NCI-H1105 (cell line): ENCODE measurements around the gene PLD1.
A peak's percentile ranks its signal among the peaks of the same experiment; 100 is the strongest.
"Not testable (repeated sequence)": the region's sequence is repeated elsewhere in the genome, so short reads cannot be mapped to it uniquely, and the experiment has no call there.

ENCODE experiments used
- DNase-seq: peaks from one replicate; lab custom pipeline; 2025; lab: John Stamatoyannopoulos, UW

PLD1 gene

GRCh38 chr3:171809861-171810628 lies at the start of gene PLD1:
Gene PLD1 (minus strand): TSS chr3:171810483. CDS start chr3:171738051, 72,432 bp downstream.
- DNase-seq, result peak; percentile 90

- DNase-seq, result not testable (repeated sequence)
Measured at GRCh38 chr3:171858770-171859169, 48.5 kb upstream of the PLD1 start.

DNA sequence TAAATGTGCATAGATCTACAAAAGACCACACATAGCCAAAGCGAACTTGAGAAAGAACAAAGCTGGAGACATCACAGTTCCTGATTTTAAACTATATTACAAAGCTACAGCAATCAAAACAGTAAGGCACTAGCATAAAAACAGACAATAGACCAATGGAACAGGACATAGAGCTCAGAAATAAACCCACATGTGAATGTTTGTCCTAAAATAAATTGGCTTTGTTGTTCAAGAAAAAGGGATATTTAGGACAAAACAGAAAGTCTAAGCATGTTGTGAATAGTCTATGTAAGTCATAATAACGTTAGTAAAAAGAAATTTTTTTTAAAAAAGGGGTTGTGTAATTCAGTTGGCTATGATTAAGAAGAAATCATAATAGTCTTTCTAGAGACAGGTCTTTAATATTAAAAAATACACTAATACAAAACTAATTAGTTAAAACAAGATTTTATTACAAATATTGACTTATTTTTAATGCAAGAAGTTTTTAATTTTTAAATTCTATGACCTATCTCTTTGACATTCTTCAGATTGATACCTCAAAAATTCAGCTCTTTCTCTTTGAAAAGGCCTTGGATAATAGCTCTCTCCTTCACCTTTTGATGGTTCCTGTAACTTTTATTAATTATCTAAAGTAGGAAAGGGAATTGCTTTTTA lies 44.5 kb upstream of the PLD1 start:
- no peak for DNase-seq

GRCh38 chr3:171851660-171852058 lies 41.4 kb upstream of the PLD1 start:
- DNase-seq, result no peak

DNA sequence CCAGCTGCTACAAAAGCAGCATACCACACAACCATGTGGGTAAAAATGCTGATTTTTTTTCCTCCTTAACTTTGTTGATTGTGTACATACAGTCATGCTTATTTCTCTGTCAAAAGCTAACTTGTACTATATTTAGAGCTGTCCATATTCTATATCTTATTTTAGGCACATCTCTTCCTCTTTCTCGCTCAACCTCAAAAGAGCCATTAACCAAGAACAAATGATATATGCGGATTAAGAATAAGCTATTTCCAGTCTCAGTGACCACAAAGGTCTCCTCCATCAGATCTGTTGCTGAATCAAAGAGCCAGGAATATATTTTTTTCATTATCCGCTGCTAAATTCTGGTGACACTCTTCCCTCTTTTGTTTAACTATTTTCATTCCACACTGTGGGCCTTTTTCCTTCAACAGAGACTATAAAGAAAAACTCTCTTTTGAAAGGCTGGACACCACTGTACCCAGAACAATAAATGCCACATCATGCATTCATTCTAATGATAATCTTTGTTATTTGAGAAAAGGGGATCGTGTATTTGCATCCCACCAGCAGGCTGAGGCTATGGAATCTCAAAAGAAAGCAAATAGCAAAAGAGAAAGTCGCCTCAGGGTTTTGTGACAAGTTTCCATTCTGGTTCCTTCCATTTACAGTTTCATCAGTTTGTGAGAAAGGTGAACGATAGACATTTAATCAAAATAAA lies 40.8 kb upstream of the PLD1 start:
- DNase-seq, result no peak

- no peak for DNase-seq
Measured at GRCh38 chr3:171850320-171850959, 40.2 kb upstream of the PLD1 start.

GRCh38 chr3:171849617-171850319 lies 39.5 kb upstream of the PLD1 start:
- DNase-seq, result no peak

DNA sequence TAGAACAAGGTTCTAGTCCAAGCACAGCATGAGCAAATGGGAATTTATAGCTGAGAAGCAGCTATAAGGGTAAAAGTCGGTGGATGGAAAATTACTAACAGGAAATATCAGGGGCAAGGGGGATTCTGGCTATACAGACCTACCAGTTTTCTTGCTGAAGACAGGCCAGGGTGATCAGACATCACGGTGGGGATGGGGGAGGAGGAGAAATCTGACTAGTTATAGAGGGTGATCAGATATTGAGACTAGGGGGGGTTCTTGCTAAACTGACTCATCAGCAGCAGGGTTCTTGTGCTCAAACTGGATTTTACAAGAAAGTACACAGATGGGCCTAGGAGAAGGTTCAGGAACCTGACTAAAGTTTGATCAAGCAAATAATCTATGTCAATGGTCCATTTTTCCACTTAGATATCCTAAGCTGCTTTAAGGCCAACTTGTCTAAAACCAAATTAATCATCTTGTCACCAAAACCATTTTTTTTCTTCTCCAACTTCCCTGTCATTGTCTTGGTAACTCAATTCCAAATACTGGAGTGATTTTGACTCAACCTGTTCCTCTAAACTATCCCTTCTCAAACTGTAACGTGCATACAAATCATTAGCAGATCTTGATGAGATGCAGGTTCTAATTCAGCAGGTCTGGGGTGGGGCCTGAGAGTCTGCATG lies 37.4 kb upstream of the PLD1 start:
- DNase-seq, result no peak

DNA sequence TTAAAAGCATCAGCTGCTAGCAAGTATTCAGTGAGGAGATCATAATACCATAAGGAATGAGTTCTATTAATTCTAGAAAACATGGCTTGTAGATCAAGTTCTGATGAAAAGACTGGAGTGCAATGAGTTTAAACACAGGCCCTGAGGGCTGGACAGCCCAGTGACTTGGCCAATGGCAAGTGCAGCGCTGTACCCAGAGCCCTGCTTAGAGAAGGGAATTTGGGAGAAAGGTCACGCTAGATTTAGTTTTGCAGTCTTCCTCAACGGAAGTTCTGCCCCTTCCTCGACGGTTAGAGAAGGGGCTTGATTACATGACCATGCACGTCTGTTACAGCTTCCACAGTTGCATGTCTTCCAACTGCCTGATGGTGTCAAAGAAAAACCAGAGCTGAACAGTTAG lies 36.9 kb upstream of the PLD1 start:
- no peak for DNase-seq

GRCh38 chr3:171846597-171846996 lies 36.3 kb upstream of the PLD1 start:
- DNase-seq, result no peak

DNA sequence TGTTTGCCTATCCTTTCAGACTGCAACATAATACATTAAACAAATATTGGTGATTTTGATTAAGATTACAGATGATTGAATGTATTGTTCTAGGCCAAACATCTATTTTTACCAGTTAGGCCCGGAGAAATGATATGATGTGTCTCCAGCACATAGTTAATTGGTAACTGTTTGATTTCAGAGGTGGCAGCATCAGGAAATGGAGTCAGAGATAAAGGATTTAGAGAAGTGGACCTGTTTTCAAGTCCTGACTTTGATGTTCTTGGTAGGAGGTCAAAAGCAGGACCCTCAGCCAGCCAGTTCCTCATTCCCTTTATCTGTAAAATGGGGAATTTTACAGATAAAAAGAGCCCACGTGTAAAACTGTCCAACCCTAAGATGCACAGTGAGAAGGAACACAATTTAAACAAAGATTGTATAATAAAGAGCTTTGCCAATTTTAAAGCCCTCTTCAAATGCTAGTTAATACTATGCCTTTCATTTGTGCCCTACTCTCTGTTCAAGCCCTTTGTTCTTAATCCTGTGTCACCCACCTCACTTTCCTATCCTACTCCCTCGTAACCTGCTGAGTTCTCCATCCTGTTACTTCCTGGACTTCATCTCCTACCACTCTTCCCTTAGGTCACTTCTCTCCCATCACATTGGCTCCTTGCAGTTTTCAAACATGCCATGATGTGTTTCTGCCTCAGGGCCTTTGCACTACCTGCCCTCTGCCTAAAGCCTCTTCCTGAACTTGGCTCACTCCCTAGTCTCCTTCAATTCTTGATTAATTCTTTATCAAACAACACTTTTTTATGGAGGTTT lies 35.4 kb upstream of the PLD1 start:
- no peak for DNase-seq

- no peak for DNase-seq
Measured at GRCh38 chr3:171844873-171845272, 34.6 kb upstream of the PLD1 start.

DNA sequence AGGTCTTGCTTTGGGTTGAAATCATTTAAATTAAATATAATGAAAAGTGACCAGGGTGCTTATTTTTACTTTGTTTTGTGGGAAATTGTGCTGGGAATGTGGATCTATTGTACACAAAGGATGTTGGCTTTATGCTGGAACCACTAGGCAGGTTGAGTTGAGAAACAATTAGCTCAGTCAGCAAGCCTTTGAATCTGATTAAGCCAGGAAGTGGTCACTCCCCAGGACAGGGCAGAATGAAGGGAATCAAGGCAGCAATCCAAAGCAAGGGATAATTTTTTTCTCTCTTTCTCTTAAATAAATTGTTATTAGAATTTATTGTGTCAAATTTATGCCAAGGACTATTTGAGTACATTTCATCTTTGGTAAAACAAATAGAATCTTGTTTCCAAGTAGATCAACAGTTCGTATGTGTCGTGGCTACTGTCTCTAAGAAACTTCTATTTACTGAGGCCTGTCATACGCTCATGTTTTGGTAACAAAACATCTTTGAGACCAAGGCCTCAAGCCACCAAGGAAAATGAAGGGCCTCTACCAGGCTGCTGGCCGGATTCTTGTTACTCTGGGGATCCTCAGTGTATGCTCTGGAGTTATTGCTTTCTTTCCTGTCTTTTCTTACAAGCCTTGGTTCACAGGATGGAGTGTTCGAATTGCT lies 32.7 kb upstream of the PLD1 start, which contains the start of gene TMEM212:
Gene TMEM212, plus strand, starts transcription at position 486 of the 655 bp plus-strand sequence. Its CDS starts 35 bp downstream, at position 521.
- no peak for DNase-seq

- DNase-seq, result no peak
Measured at GRCh38 chr3:171841620-171842000, 31.3 kb upstream of the PLD1 start.

GRCh38 chr3:171840811-171841619 lies 30.7 kb upstream of the PLD1 start:
- no peak for DNase-seq

DNA sequence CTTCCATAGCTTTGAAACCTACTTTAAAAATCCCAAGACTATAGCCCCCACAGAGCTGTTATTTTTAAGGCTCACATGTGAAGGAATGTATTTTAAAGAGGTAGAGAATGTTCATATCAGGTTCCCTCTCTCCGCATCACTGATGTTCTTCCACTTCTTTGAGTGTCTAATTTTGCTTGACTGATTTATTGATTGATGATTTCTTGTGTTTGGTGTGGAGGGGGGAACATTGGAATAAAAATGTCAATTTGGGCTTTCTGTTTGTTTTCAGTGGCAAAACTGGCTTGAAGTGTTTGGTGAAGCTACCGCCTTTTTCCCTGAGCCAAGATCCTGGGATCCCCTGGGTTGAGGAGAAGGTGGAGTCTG lies 30.1 kb upstream of the PLD1 start:
- no peak for DNase-seq

DNA sequence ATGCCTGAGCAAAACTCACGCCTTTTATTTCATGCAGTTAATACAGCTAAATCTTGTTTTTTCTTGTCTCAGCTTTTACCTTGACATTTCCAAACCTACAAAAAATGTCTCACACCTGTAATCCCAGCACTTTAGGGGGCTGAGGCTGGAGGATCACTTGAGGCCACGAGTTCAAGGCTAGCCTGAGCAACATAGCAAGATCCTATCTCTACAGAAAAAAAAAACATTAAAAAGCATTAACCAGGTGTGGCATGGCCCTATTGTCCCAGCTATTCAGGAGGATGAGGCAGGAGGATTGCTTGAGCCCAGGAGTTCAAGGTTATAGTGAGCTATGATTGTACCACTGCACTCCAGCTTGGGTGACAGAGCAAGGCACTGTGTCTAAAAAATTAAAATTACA lies 29.0 kb upstream of the PLD1 start:
- DNase-seq, result no peak

- no peak for DNase-seq
Measured at GRCh38 chr3:171838218-171838720, 28.0 kb upstream of the PLD1 start.

DNA sequence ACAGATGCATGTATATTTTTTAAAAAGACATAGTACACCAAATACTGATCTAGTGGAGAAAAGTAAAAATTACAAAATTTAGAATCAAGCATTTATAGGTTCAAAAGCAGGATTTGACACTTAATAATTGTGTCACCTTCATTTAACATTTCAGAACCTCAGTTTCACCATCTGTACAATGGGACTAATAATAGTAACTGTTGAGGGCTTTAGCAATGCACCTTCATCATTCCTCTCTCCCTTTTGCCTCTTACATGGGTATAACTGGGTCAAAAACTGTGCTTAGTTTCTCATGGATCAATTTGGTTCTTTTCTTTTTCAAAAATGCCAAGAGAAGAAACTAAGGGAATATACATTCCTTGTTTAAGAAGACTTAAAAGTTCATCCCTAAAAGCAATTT lies 27.4 kb upstream of the PLD1 start:
- no peak for DNase-seq
